HT-29 (cell line): ENCODE results near the gene XYLT1. TPM values are rescaled to one million over a fixed set of nuclear protein-coding genes. Genes with fewer than 3 reads are reported as not detected.
"Not testable (repeated sequence)": the region's sequence is repeated elsewhere in the genome, so short reads cannot be mapped to it uniquely, and the experiment has no call there.

Experiments
- DNase-seq: peaks from one replicate; pipeline ENCODE4 v3.0.0-alpha.2; 2015; ENCODE audit warnings: low spot score
- total RNA-seq: library from RNA; depleted of rRNA; stranded (reverse); fragments of >200 nt; shearing (Covaris generic); gene quantifications from 2 replicates; pipeline ENCODE4 v1.2.3, GENCODE V29; 2014

Gene XYLT1
- total RNA-seq, 1 experiment from 2014 or later, result 0.38 TPM

DNA sequence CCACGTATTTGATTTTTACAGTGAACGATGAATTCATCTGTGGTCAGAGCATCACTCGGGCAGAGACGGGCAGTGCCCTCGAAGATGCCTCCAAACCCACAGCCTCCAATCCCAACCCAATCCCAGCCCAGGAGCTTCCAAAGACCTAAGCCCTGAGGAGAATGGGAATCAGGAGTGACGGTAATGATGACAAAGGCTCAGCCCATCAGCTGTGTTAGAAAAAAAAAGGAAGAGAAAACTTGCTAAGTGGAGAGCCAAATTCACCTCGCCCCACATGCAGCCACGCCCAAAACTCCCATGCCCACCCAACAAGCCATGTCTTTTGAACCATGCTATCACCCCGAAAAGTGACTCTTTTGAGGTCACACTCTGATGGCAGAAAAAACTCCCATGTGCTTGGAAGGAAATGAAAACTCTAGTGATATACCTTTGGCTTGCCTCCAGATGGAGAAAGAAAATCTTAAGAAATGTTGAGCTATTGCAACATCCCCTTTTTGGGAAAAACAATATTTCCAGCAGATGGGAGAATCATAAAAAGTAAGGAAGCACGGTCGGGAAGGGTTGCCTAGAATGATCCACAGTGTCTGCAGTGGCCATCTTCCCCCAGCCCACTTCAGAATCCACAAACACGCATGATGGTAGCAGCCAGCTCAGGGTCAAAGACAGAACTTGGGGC lies 37.7 kb downstream of the XYLT1 start:
- DNase-seq, result no peak

DNA sequence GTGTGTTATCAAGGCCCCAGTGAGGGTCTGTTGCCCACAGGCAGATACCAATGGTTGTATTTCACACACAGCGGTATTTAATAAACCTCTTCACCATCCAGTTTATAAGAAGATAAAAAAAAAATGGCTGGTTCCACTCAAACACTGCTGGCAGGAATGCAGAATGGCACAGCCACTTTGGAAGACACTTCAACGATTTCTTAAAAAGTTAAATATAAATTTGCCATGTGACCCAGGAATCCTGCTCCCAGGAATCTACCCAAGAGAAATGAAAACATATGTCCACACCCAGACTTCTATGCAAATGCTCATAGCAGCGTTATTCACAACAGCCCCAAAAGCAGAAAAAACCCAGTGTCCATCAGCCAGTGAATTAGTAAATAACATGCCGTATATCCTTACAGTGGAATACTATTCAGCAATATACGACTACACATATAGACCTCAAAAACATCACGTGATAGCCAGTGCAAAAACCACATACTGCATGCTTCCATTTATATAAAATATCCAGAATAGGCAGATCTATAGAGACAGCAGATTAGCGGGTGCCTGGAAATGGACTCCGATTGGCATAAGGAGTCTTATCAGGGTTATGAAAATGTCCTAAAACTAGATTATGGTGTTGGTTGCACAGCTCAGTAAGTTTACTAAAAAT lies 38.7 kb downstream of the XYLT1 start:
- no peak for DNase-seq

DNA sequence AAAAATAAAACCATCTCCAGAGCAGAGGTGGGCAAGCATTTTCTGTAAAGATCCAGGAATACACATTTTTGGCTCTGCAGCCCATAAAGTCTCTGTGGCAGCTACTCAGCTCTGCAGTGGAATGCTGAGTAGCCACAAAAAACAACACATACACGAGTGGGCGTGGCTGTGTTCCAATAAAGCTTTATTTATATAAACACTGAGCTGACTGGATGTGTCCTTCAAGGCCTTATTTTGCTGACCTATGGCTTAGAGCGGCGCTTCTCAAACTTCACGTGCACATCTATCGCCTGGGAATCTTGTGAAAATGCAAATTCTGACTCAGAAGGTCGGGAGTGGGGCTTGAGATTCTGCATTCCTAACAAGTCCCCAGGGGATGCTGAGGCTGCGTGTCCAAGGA lies 39.7 kb downstream of the XYLT1 start:
- no peak for DNase-seq

DNA sequence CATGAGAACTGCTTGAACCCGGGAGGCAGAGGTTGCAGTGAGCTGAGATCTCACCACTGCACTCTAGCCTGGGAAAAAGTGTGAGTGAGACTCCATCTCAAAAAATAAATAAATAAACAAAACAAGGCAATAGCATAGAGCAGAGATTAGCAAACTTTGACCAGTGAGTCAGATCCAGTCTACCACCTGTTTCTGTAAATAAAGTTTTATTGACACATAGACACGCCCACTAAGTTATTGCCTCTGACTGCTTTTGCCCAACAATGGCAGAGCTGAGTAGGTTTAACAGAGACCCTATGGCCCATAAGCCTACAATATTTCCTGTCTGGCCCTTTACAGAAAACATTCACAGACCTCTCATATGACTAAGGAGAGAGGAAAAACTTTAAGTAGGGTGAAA lies 44.3 kb downstream of the XYLT1 start:
- DNase-seq, result no peak

DNA sequence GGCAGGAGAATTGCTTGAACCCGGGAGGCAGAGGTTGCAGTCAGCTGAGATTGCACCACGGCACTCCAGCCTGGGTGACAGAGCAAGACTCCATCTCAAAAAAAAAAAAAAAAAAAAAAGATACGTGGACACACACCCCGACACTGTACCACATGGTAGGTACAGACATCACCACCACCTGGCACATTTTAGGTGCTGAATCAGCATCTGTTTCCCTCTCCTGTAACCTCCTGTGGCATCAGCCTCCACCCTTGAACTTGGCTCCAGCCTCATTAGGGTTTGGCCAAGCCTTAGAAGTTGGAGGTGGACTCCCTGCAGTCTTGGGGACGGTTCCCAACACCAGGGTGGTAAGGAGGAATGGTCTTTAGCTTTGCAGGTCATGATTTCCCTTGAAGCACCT lies 46.0 kb downstream of the XYLT1 start:
- no peak for DNase-seq

DNA sequence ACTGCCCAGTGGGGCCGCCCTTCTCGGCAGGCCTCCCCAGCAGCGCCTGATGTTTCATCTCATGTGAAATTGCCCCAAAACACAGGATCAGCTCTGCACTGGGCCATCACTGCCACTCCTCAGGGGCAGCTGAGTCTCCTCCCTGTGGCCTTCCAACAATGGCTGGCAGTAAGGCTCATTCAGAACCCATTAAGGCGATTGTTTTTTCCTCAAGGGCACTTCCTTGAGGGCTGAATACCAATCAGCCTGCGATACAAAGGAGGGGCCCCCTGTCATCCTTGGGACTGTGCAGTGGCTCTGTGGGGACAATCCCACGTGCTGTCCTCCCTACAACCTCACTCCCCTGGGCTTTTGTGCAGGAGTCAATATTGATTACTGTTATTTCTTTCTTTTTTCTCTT lies 47.5 kb downstream of the XYLT1 start:
- DNase-seq, result no peak

DNA sequence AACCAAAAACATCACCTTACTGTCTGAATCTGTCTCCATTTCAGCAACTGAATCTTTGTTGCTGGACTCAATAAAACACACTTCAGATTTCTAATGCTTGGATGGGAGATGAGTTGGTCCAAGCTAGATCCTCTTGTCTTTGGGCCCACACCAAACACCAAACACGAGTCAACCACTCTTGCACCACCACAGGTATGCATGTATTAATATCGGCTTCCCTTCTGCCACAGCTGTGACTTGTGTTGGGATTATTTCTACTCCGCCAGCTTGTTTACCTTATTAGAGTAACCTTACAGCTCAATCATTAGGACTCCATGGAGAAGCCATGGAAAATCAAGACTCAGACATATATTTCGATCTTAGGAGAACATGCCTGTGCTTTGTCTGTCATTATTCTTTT lies 49.9 kb downstream of the XYLT1 start:
- no peak for DNase-seq

GRCh38 chr16:17419266-17419665 lies 51.5 kb downstream of the XYLT1 start:
- DNase-seq, result no peak

DNA sequence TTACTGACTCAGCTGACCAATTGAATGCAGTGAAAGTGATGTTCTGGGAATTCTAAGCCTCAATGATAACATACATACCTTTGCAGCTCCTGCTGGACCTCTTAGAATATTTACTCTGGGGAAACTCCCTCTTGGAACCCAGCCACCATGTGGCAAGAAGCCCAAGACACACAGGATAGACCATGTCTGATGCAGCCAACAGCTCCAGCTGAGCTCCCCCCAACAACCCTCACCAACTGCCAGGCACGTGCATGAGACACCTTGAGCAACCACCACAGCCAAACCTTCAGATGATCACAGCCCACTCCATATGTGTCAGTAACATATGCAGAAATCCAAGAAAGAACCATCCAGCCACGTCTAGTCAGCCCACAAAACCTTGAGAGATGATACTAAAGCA lies 53.0 kb downstream of the XYLT1 start:
- no peak for DNase-seq

- DNase-seq, result no peak
These were observed 54.1 kb downstream of the XYLT1 start for GRCh38 chr16:17416461-17417311.

DNA sequence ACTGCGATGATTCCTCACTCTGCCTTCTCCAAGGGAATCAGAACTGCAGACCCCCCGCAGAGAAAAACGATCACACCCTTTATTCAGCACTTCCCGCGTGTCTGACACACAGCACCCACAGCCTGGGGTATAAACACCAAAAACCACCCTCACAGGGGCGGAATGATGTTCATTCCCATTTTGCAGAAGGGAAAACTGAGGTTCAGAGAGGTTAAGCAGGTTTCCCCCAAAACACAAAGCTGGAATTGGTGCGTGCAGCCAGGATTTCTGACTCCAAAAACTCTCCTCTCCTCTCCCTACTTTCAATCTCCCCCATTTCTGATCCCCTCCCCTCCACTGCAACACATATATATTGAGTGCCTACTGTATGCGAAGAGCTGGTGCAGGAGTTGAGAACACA lies 55.8 kb downstream of the XYLT1 start:
- DNase-seq, result no peak

- DNase-seq, result no peak
These were observed 56.3 kb downstream of the XYLT1 start for GRCh38 chr16:17414421-17414820.

- no peak for DNase-seq
These were observed 57.3 kb downstream of the XYLT1 start for GRCh38 chr16:17413508-17413907.

- DNase-seq, result no peak
These were observed 58.0 kb downstream of the XYLT1 start for GRCh38 chr16:17412791-17413190.

DNA sequence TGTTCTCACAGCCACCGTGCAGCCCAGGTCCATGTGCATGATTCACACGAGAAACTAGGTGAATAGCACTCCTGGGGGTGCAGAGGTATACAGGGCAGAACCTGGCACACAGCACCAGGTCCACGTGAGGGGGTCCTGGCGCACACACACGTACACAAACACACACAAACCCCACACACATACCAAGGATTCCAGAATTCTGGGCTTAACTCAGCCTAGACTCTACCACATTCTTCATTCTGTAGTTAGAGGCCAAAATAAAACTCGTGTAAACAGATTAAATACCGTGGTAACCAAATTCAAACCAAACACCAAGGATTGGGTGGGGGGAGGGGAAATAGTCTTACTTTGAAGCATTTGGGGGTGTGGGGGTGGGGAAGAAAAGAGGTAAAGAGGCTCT lies 58.5 kb downstream of the XYLT1 start:
- no peak for DNase-seq

GRCh38 chr16:17411263-17411662 lies 59.5 kb downstream of the XYLT1 start:
- DNase-seq, result no peak

- not testable (repeated sequence) for DNase-seq
These were observed 60.4 kb downstream of the XYLT1 start for GRCh38 chr16:17410316-17410715.

GRCh38 chr16:17409894-17410293 lies 60.9 kb downstream of the XYLT1 start:
- DNase-seq, result no peak

- DNase-seq, result no peak
These were observed 61.8 kb downstream of the XYLT1 start for GRCh38 chr16:17408955-17409441.

- DNase-seq, result no peak
These were observed 62.5 kb downstream of the XYLT1 start for GRCh38 chr16:17408296-17408695.

- no peak for DNase-seq
These were observed 63.4 kb downstream of the XYLT1 start for GRCh38 chr16:17407321-17407720.

GRCh38 chr16:17404941-17405689 lies 65.6 kb downstream of the XYLT1 start:
- DNase-seq, result no peak
